ENCODE results near the gene DERA.

The DERA gene

DNA sequence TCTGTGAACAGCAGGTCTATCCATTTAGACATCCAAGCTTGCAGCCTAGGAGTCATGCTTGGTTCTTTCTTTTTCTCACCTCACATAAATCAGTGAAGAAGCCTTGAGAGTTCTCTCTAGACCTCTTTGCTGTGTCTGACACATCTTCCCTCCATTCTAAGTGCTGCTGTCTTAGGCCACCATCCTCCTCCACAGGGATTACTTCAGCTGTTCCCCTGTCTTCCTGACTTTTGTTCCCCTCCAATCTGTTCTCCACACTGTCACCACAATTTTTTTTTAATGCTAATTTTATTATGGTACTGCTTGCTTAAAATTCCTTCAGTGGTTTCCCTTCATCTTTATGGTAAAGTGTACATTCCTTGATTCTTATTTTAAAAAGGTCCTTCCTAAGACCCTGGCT is 71.8 kb downstream of the DERA start:
- no peak overlapping the region for H3K4me2 ChIP-seq (ENCODE audit: low read depth, low read length)
- 0 out of 2 replicates have a peak, but pooled peaks cover 2% of the 10 kb centered on the region for H3F3A ChIP-seq (ENCODE audit: insufficient read depth, low read length)
- TF ChIP-seq EZH2 (optimal IDR thresholded peaks at IDR 0.05; ENCODE audit: low read depth, low read length) (no peak), EZH2phosphoT487 (IDR thresholded peaks at IDR 0.05; ENCODE audit: low read length) (no peak), CTCF (IDR thresholded peaks at IDR 0.05; ENCODE audit: low read length) (no peak)

GRCh38 chr12:15984097-15984800 is 73.1 kb downstream of the DERA start:
- no peak for DNase-seq
- Histone ChIP-seq H4K20me1 (ENCODE audit: insufficient read depth, low read length) (no peaks in the 10 kb centered on the region), H3K4me2 (ENCODE audit: low read depth, low read length) (no peak overlapping the region), H3K36me3 (replicated peaks; ENCODE audit: insufficient read depth, low read length) (no peaks in the 10 kb centered on the region), H3K27ac (ENCODE audit: low read length) (no peak overlapping the region), H3K9me2 (replicated peaks; ENCODE audit: insufficient read depth, low read length) (no peaks in the 10 kb centered on the region), H3K4me3 (ENCODE audit: low read length) (no peak overlapping the region), H3K79me2 (ENCODE audit: low read length) (no peaks in the 10 kb centered on the region), H3K4me1 (ENCODE audit: low read length) (0 out of 2 replicates have a peak, but pooled peaks cover 4% of the 10 kb centered on the region), H3K9ac (ENCODE audit: low read length) (no peak overlapping the region), H3K27me3 (replicated peaks; ENCODE audit: insufficient read depth, low read length) (no peaks in the 10 kb centered on the region), H3F3A (ENCODE audit: insufficient read depth, low read length) (0 out of 2 replicates have a peak, but pooled peaks cover 2% of the 10 kb centered on the region), H2AFZ (ENCODE audit: low read length) (no peak overlapping the region), H3K9me3 (replicated peaks; ENCODE audit: insufficient read depth, low read length) (no peaks in the 10 kb centered on the region)
- TF ChIP-seq EZH2 (optimal IDR thresholded peaks at IDR 0.05; ENCODE audit: low read depth, low read length) (no peak), EZH2phosphoT487 (IDR thresholded peaks at IDR 0.05; ENCODE audit: low read length) (no peak), CTCF (IDR thresholded peaks at IDR 0.05; ENCODE audit: low read length) (no peak)

More for the DNA sequence above, 71.8 kb downstream of the DERA start:
- H3K4me1 ChIP-seq (ENCODE audit: low read length): 0 out of 2 replicates have a peak, but pooled peaks cover 4% of the 10 kb centered on the region
- no peak overlapping the region for H3K9ac ChIP-seq (ENCODE audit: low read length)
- H3K27me3 ChIP-seq (replicated peaks; ENCODE audit: insufficient read depth, low read length): no peaks in the 10 kb centered on the region
- H4K20me1 ChIP-seq (ENCODE audit: insufficient read depth, low read length): no peaks in the 10 kb centered on the region
- no peak overlapping the region for H3K4me3 ChIP-seq (ENCODE audit: low read length)
- H3K36me3 ChIP-seq (replicated peaks; ENCODE audit: insufficient read depth, low read length): no peaks in the 10 kb centered on the region
- no peak overlapping the region for H3K27ac ChIP-seq (ENCODE audit: low read length)
- H2AFZ ChIP-seq (ENCODE audit: low read length): no peak overlapping the region
- no peaks in the 10 kb centered on the region for H3K9me2 ChIP-seq (replicated peaks; ENCODE audit: insufficient read depth, low read length)
- DNase-seq: no peak
- no peaks in the 10 kb centered on the region for H3K9me3 ChIP-seq (replicated peaks; ENCODE audit: insufficient read depth, low read length)
- H3K79me2 ChIP-seq (ENCODE audit: low read length): no peaks in the 10 kb centered on the region

DNA sequence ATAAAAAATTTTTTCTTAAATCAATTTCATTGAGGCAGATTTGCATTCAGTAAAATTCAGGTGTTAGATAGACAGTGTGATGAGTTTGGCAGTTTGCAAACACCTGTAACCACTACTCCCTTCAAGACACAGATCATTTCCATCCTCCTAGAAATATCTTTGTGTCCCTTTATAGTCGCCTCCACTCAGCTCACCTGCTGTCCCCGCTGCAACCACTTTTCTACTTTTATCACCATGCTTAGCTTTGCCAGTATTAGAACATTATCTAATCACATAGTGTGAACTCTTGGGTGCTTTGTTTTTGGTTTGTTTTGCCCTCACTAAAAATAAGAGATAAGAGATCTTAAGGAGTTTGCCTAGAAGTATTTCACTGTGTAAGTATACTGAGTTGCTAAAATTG is 73.8 kb downstream of the DERA start:
- Histone ChIP-seq H3K27ac (ENCODE audit: low read length) (no peak overlapping the region), H3K36me3 (replicated peaks; ENCODE audit: insufficient read depth, low read length) (no peaks in the 10 kb centered on the region), H3F3A (ENCODE audit: insufficient read depth, low read length) (0 out of 2 replicates have a peak, but pooled peaks cover 2% of the 10 kb centered on the region), H4K20me1 (ENCODE audit: insufficient read depth, low read length) (no peaks in the 10 kb centered on the region), H3K9me2 (replicated peaks; ENCODE audit: insufficient read depth, low read length) (no peaks in the 10 kb centered on the region), H3K79me2 (ENCODE audit: low read length) (no peaks in the 10 kb centered on the region), H3K27me3 (replicated peaks; ENCODE audit: insufficient read depth, low read length) (no peaks in the 10 kb centered on the region), H3K4me1 (ENCODE audit: low read length) (0 out of 2 replicates have a peak, but pooled peaks cover 4% of the 10 kb centered on the region), H3K4me2 (ENCODE audit: low read depth, low read length) (no peak overlapping the region), H3K4me3 (ENCODE audit: low read length) (no peak overlapping the region), H3K9ac (ENCODE audit: low read length) (no peak overlapping the region), H2AFZ (ENCODE audit: low read length) (no peak overlapping the region), H3K9me3 (replicated peaks; ENCODE audit: insufficient read depth, low read length) (no peaks in the 10 kb centered on the region)
- no peak for DNase-seq
- no peak for TF ChIP-seq EZH2 (optimal IDR thresholded peaks at IDR 0.05; ENCODE audit: low read depth, low read length)
- no peak for TF ChIP-seq CTCF (IDR thresholded peaks at IDR 0.05; ENCODE audit: low read length)
- TF ChIP-seq EZH2phosphoT487 (IDR thresholded peaks at IDR 0.05; ENCODE audit: low read length): no peak

All from MM.1S (cell line).